Liver (tissue), 3 donors: ENCODE results near the gene SHB.

Experiments used
- ATF3 ChIP-seq: IDR thresholded peaks from 2 replicates; pipeline ENCODE4 v1.6.1; 2016; ENCODE audit warnings: antibody characterized with exemption
- CTCF ChIP-seq: fragments of 150-350 bp; IDR thresholded peaks from 2 replicates; pipeline ENCODE4 v1.5.1; 2017; ENCODE audit warnings: improper control_type of control experiment, low read depth, low read length; ENCODE audit not compliant: missing input control
- EGR1 ChIP-seq, 2 donors: IDR thresholded peaks; 2 replicates each; pipeline ENCODE4 v1.6.1; 2016 to 2018; ENCODE audit warnings: antibody characterized with exemption in 2 of 2, low read depth in 2 of 2
- FOXA1 ChIP-seq: IDR thresholded peaks from 2 replicates; pipeline ENCODE4 v1.6.1; 2016; ENCODE audit warnings: antibody characterized with exemption
- GABPA ChIP-seq, 2 donors: IDR thresholded peaks in 1 of 2; conservative IDR thresholded peaks in 1 of 2; 2 replicates each; pipeline ENCODE4 v1.6.1; 2016; ENCODE audit warnings: antibody characterized with exemption in 2 of 2, mild to moderate bottlenecking in 1 of 2, moderate library complexity in 1 of 2
- JUND ChIP-seq, 2 donors: IDR thresholded peaks; 2 replicates each; pipeline ENCODE4 v1.6.1; 2016; ENCODE audit warnings: antibody characterized with exemption in 2 of 2
- MAX ChIP-seq: IDR thresholded peaks from 2 replicates; pipeline ENCODE4 v1.6.1; 2016; ENCODE audit warnings: antibody characterized with exemption
- RAD21 ChIP-seq, 2 donors: IDR thresholded peaks; 2 replicates each; pipeline ENCODE4 v1.6.1; 2016; ENCODE audit warnings: antibody characterized with exemption in 2 of 2, mild to moderate bottlenecking in 2 of 2
- REST ChIP-seq: IDR thresholded peaks from 2 replicates; pipeline ENCODE4 v1.6.1; 2016; ENCODE audit warnings: antibody characterized with exemption, mild to moderate bottlenecking
- RXRA ChIP-seq, 2 donors: IDR thresholded peaks; 2 replicates each; pipeline ENCODE4 v1.6.1; 2017 to 2018; ENCODE audit warnings: antibody characterized with exemption in 2 of 2, mild to moderate bottlenecking in 1 of 2
- SP1 ChIP-seq: IDR thresholded peaks from 2 replicates; pipeline ENCODE4 v1.6.1; 2018; ENCODE audit warnings: antibody characterized with exemption, mild to moderate bottlenecking
- TAF1 ChIP-seq: conservative IDR thresholded peaks from 2 replicates; pipeline ENCODE4 v1.6.1; 2016; ENCODE audit warnings: antibody characterized with exemption, mild to moderate bottlenecking
- YY1 ChIP-seq: IDR thresholded peaks from 2 replicates; pipeline ENCODE4 v1.6.1; 2016; ENCODE audit warnings: antibody characterized with exemption, mild to moderate bottlenecking
- donor health status: healthy.
- donor health status: healthy.

GRCh38 chr9:37917801-37918664 lies 151.0 kb downstream of the SHB start:
- TF ChIP-seq MAX = no peak
- no peak for TF ChIP-seq CTCF
- TF ChIP-seq RAD21 (IDR thresholded peaks at IDR 0.05) = no peak
- no peak for TF ChIP-seq YY1
- no peak for TF ChIP-seq JUND (IDR thresholded peaks at IDR 0.05)
- TF ChIP-seq SP1 = no peak
- no peak for TF ChIP-seq FOXA1
- no peak for TF ChIP-seq REST
- TF ChIP-seq TAF1 = no peak
- TF ChIP-seq EGR1 (IDR thresholded peaks at IDR 0.05; ENCODE audit: low read depth in 2 of 2) = no peak
- no peak for TF ChIP-seq GABPA (IDR thresholded peaks at IDR 0.05 in 1 of 2, conservative IDR thresholded peaks at IDR 0.05 in 1 of 2)
- no peak for TF ChIP-seq ATF3
- TF ChIP-seq RXRA (IDR thresholded peaks at IDR 0.05) = no peak
